HG03342 (cell line): ENCODE measurements around the gene NOC2L.

ENCODE experiments used
- ATAC-seq: cut with Tn5 transposase; IDR thresholded peaks from one replicate; pipeline ENCODE4 v1.9.1; 2021; ENCODE audit warnings: mild to moderate bottlenecking, moderate library complexity; ENCODE audit not compliant: unreplicated experiment

Gene NOC2L

DNA sequence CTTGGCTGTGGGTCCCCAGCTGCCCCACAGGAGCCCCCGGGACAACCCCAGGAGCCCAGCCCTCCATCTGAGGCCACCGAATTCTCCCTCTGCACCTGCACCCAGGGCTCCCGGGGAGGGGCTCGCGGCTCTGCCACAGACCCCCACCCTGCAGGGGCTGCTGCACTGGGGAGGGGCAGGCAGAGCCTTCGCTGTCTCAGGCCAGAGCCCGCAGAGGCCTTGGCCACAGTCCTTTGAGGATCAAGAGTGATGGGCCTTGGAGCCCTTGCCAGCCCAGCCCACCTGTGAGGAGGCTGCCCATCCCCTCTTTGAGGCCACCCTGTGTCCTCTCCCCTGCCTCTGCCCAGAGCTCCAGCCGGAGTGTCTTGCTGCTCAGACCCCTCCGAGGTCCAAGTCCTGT, 16.3 kb upstream of the NOC2L start:
- ATAC-seq, result no peak

- no peak for ATAC-seq
These were observed 15.8 kb upstream of the NOC2L start for GRCh38 chr1:974687-975328.

- no peak for ATAC-seq
These were observed 15.2 kb upstream of the NOC2L start for GRCh38 chr1:974293-974640.

DNA sequence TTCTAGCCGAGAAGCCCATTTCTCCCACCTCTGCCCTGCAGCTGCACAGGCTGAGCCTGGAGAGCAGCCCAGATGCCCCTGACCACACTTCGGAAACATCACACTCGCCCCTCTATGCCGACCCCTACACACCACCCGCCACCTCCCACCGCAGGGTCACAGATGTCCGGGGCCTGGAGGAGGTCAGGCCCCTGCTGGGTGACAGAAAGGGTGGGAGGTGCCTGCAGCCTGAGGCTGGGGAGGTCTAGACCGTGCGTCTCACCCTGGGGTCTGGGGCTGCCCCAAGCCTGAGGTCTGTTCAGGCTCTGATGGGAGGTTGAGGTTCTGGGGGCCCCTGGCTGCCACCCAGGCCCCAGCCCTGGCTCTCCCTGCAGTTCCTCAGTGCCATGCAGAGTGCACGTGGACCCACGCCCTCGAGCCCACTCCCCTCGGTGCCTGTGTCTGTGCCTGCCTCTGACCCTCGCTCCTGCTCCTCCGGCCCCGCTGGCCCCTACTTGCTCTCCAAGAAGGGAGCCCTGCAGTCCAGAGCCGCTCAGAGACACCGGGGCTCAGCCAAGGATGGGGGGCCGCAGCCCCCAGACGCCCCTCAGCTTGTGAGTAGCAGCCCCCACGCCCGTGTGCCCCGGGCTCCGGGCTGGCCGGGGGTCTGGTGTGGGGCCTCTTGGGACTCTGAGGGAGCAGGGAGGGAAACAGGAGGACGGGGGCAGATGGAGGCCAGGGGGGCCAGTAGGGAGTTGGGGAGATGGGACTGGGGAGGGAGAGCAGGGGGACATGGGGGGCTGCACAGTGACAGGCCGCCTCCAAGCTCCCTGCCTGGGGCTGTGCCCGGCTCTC, 14.6 kb upstream of the NOC2L start:
- ATAC-seq, result no peak

DNA sequence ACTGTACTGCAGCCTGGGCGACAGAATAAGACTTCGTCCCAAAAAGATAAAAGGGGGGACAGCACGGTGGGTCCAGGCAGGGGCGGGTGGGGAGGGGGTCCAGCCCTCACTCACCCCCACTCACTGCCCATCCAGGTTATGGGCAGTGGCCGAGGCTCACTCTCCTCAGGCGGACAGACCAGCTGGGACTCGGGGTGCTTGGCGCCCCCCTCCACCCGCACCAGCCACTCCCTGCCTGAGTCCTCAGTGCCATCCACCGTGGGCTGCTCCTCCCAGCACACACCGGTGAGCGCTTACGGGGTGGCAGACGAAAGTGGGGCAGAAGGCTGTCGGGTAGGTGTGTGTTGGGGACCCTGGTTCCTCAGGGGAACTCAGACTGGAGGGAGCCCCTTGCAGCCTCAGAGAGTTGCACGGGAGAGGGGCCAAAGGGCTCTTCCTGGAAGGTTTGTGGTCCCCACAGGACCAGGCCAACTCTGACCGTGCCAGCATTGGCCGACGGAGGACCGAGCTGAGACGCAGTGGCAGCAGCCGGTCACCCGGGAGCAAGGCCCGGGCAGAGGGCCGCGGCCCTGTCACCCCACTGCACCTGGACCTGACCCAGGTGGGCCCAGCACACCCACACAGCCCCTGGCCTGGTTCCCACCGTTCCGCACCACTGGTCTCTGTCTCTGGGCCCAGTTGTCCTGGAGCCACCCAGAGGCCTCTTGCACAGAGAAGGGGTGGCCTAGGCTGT, 13.8 kb upstream of the NOC2L start:
- no peak for ATAC-seq

GRCh38 chr1:971751-972506, 12.9 kb upstream of the NOC2L start:
- no peak for ATAC-seq

DNA sequence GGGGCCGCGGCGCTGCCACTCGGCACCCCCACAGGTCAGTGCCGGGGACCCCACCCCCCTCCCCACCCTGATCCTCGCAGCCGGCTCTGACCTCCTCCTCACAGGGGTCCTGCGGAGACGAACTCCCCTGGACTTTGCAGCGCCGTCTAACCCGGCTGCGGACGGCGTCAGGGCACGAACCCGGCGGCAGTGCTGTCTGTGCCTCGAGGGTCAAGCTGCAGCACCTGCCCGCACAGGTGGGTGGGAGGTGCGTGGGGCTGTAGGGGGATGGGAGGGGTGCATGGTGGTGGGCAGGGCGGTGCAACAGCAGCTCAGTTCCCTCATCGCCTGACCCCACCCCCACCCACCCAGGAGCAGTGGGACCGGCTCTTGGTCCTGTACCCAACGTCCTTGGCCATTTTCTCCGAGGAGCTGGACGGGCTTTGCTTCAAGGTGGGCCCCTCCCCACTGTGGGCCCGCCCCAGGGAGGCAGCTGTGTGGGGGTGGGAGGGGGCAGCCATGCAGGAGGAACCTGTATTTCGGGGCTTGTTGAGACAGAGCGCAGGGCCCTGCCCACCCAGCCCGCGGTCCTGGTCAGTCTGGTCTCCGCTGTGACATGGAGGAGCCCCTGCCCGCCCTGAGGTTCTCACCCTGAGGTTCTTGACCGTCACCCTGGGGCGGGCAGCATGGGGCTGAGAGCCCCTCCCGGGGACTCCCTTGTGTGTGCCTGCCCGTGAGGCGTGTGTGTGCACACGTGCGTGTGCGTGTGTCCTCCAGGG, 12.1 kb upstream of the NOC2L start:
- no peak for ATAC-seq

GRCh38 chr1:970242-970972, 11.4 kb upstream of the NOC2L start:
- ATAC-seq, result no peak

DNA sequence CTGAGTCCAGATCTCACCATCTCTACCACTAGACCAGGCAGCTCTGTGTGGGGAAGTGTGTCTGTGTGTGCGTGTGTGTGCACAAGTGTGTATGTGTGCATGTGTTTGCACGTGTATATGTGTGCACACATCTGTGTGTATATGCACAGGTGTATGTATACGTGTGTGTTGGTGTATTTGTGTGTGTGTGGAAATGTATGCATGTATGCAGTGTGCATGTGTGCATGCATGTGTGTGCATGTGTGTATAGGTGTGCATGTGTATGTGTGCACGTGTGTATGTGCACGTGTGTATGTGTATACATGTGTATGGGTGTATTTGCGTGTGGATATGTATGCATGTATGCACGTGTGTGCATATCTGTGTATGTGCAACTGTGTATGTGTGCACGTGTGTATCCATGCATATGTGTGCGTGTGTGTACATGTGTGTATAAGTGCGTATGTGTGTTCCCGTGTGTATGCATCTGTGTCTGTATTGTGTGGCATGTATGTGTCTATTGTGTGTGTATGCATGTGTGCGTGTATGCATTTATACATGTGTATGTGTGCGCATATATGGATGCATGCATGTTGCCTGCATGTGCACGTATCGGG, 10.3 kb upstream of the NOC2L start:
- no peak for ATAC-seq

- ATAC-seq, result no peak
These were observed 8.6 kb upstream of the NOC2L start for GRCh38 chr1:967466-968343.

- ATAC-seq, result peak; percentile 48
These were observed 7.7 kb upstream of the NOC2L start for GRCh38 chr1:966704-967300.

DNA sequence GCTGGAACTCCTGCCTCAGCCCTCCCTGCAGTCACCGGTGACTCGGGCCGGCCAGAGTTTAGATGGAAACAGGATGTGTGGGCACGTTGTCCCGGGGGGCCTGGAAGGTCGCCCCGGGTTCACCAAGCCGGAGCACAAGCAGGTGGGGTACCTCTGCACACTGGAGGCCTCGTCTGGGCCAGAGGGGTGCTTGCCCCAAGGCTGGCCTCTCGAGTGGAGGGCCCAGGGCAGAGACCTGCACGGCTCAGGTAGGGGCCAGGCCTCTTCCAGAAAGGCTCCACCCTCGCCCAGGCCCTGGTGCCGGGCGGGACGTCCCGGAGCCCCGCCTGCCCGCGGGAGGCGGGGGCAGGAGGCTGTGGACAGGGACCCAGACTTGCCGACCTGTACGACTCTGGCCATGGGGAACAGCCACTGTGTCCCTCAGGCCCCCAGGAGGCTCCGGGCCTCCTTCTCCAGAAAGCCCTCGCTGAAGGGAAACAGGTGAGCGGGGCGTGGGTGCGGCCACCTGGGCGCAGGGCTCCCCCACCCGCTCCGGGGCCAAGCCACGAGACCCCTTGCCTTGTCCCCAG, 7.2 kb upstream of the NOC2L start, which contains the start of gene PLEKHN1:
Gene PLEKHN1 (plus strand): TSS at position 348 of the 569 bp plus-strand sequence. CDS start 50 bp downstream, at position 398.
- ATAC-seq, result peak; percentile 15

GRCh38 chr1:965526-966134, 6.6 kb upstream of the NOC2L start:
- no peak for ATAC-seq

GRCh38 chr1:964691-965525, 5.9 kb upstream of the NOC2L start:
- no peak for ATAC-seq

DNA sequence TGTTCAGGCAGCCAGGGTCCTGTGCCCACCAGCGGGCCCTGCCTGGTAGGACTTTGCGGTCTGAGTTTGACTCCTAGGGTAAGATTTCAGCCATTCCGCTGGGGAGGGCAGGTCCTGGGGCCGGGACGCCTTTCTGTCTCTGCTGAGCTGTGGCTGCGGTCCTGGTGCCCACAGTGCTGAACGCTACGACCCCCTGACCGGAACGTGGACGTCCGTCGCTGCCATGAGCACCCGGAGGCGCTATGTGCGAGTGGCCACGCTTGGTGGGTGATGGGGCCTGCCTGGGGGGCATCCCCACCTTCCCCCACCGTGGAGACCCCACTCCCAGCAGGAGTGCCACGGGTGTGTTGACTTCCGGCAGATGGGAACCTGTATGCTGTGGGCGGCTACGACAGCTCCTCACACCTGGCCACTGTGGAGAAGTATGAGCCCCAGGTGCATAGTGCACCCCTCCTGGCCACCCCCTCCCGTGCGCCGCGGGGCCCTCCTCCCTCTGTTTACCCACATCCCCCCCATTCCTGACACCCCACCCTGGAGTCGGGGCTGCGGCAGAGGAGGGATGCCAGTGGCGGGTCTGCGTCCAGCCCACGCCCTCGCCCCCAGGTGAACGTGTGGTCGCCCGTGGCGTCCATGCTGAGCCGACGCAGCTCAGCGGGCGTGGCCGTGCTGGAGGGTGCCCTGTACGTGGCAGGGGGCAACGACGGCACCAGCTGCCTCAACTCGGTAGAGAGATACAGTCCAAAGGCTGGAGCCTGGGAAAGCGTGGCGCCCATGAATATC, 4.9 kb upstream of the NOC2L start:
- no peak for ATAC-seq

DNA sequence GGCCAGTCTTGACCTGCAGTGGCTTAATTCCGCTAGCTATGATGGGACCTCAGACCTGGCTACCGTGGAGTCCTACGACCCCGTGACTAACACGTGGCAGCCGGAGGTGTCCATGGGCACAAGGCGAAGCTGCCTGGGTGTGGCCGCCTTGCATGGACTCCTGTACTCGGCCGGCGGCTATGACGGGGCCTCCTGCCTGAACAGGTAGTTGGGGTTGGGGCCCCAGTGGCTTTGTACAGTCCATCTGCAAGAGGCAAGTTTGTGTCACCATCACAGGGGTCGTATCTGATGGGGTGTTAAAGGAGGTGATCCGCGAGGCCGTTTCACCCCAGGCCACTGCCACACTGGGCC, 4.2 kb upstream of the NOC2L start:
- no peak for ATAC-seq
